Cardiac fibroblast (primary cell): ENCODE data around the gene INAVA.

Experiments used
- DNase-seq, 2 donors: peaks; one replicate each; pipeline versions ENCODE4 v3.0.0 to v3.0.0-alpha.2; 2010; ENCODE audit warnings: low read depth in 2 of 2
- H3K4me3 ChIP-seq, 2 donors: replicated peaks in 1 of 2; 1 replicate in 1 of 2; 2 replicates in 1 of 2; pipeline ENCODE4 v1.5.1; 2011; ENCODE audit warnings: low read depth in 2 of 2, low read length in 2 of 2, mild to moderate bottlenecking in 2 of 2, moderate library complexity in 1 of 2
- TF ChIP-seq, protein P1 (sequence below): IDR thresholded peaks from one replicate; pipeline ENCODE4 v1.5.1; 2011; ENCODE audit warnings: low read depth, mild to moderate bottlenecking, low read length, inconsistent platforms

INAVA gene

DNA sequence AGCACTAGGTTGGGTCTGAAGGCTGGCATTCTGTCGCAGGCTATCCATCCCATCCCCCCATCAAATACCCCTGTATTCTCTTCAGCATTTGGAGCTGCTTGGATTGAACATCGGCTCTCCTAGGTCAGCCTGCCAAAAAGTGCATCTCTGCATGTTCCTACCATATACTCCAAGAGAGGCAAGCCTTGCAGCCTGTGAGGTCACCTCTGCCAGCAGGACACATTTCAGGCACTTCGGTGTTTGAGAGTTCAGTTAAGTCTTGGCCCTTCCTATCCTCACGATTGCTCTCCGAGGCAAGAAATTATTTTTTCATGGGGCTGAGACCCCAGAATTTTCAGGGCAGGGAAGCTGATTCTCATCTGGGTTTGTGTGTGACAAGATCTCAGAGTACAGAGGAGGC, 19.3 kb upstream of the INAVA start:
- no peak overlapping the region for H3K4me3 ChIP-seq
- DNase-seq = no peak

DNA sequence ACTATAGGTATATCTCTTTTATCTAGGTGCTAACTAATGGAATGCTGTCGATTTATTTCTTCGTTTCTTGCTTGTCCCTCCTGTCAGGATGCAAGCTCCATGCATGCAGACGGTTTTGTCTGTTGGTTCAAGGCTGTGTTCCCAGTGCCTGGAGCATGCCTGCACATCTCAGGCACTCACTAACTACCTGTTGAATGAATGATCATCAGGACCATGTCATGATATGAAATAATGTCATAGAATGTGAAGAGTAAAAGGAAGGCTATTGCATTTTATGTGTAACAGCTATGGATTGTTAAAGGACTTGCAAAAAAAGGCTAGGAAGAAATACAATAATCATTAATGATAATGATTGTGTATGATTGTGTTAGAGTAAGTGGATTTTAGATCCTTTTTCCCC, 17.7 kb upstream of the INAVA start:
- DNase-seq = no peak
- H3K4me3 ChIP-seq = no peak overlapping the region
- TF ChIP-seq, protein P1, sequence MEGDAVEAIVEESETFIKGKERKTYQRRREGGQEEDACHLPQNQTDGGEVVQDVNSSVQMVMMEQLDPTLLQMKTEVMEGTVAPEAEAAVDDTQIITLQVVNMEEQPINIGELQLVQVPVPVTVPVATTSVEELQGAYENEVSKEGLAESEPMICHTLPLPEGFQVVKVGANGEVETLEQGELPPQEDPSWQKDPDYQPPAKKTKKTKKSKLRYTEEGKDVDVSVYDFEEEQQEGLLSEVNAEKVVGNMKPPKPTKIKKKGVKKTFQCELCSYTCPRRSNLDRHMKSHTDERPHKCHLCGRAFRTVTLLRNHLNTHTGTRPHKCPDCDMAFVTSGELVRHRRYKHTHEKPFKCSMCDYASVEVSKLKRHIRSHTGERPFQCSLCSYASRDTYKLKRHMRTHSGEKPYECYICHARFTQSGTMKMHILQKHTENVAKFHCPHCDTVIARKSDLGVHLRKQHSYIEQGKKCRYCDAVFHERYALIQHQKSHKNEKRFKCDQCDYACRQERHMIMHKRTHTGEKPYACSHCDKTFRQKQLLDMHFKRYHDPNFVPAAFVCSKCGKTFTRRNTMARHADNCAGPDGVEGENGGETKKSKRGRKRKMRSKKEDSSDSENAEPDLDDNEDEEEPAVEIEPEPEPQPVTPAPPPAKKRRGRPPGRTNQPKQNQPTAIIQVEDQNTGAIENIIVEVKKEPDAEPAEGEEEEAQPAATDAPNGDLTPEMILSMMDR = no peak

More for the DNA sequence above, 19.3 kb upstream of the INAVA start:
- TF ChIP-seq, protein P1 = no peak

DNA sequence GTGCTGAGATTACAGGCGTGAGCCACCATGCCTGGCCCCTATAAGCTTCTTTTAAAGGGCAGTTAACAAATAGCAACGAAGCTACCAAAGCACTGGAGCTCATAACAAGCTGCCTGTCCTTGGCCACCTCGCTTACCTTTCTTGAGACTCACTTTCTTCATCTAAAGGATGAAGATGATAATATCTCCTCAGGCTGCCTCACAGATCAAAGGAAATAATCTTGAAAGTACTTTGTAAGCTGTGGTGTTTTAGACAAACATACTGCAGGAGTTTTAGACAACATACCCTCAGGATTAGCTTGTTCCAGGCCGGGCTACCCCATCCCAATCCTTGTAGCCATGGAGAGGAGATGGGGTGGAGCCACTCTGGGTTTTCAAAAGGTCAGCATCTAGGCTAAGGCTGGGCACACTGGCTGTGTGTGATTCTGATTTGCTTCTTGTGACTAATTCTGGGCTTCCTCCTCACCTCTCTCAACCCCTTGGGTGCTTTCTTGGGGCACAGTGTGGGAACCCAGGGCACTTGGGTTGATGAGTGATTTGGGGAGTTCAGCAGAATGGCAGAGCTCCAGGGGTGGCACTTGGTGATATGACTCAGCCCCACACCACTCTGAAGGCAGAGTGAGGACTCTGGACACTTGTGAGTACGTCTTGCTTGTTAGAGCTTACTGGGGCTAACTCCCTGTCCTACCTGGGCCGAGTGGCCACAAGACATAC, 16.7 kb upstream of the INAVA start:
- H3K4me3 ChIP-seq = no peak overlapping the region
- no peak for DNase-seq
- TF ChIP-seq, protein P1 = no peak

DNA sequence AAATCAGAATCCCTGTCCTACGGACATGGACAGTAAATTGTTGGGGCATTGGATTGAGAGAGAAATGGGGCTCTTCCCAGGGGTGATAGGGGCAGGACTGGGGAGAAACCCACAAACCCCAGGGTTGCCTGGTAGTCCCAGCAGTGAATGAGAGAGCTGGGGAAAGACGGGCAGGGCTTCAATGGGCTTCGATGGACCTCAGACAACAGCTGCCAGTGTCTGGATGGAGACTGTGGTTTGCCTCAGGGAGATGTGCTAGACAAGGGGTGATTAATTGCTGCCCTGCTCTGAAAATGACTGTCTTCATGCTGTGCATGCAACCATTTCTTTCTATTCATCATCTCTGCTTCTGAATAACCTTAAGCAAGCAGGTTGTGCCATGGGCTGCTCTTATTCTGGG, 14.5 kb upstream of the INAVA start:
- TF ChIP-seq, protein P1 = no peak
- no peak for DNase-seq
- H3K4me3 ChIP-seq = no peak overlapping the region

DNA sequence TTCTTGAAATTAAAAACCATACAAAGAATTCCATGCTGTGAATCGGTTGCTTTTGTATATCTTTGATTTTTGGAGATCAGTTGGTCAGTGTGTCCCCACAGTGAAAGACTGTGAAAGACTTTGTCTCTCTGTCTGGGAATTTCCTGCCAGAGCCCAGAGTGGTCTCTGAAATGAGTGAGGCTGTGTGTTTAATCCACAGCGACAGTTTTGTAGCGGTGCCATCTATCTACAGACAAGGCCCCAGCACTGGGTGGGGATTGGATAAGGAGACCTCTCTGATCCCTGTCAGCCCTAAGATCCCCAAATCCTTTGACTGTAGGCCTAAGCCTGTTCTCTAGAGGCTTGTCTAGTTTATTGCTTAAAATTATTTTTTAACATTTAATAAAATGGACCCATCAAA, 11.6 kb upstream of the INAVA start:
- no peak for DNase-seq
- TF ChIP-seq, protein P1 = no peak
- no peak overlapping the region for H3K4me3 ChIP-seq

DNA sequence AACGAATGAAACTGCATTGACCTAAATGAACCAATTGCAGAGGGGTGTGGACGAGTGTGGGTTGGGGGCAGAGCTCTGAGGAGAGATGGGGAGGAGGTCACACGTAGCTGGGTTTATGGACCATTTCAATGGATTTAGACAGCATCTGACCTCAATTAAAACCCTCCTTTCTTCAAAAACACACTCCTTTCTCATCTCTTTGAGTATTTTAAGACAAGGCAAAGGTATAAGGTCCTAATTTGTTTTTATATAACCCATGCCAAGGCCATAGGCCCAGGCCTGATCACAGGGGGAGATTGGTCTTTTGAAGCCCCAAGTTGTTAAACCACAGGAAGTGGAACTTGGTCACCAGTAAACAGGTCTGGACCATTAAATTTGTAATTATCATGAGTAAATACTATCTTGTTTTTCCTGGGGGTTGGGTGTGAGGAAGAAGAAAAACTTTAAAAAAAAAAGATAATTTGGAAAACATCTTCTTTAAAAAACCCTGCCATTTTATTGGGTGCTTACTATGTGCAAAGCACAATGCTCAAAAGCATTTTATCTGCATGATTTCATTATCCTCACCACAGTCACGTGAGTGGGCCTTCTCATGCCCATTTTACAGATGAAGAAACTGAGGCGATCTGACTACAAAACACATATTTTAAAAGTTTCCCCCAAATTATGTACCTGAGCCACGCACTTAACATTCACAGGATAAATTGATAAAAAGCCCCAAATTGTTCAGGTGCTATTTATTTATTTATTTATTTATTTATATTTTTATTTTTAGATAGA, 8.9 kb upstream of the INAVA start:
- TF ChIP-seq, protein P1 = no peak
- DNase-seq = no peak
- H3K4me3 ChIP-seq = no peak overlapping the region
